B cell (primary cell): ENCODE data around the gene PC.

Source experiments
- EZH2 ChIP-seq: IDR thresholded peaks from 2 replicates; pipeline ENCODE4 v1.6.1; 2012; ENCODE audit warnings: borderline replicate concordance, low read depth, mild to moderate bottlenecking, moderate library complexity, low read length; ENCODE audit not compliant: insufficient read depth, poor library complexity, severe bottlenecking
- TF ChIP-seq, protein P1 (sequence below): fragments of 200-600 bp; IDR thresholded peaks from one replicate; pipeline ENCODE4 v1.8.0; 2022; ENCODE audit warnings: antibody characterized with exemption, mild to moderate bottlenecking

DNA sequence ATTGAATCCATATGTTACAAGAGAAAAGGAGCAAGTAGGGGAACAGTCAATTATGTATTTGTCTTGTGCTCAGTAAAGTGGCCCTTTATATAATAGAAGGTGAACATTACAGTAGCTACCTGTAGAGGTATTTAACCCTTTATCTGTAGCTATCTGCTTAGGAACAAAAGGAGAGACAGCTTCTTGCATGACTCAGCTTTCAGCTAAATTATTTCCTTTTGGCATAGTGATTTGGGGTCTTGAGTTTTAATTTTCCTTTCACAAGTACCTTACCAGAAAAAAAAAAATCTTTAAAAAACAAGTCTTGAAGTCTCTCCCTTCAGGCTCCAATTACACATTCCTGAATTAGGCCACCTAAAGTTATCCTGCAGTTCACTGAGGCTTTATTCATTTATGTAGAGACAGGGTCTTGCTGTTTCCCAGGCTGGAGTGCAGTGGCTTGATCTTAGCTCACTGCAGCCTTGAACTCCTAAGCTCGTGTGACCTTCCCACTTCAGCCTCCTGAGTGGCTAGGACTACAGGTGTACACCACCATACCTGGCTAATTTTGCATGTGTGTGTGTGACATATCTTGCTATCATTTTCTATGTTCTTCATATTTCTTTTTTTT, 147.5 kb downstream of the PC start:
- TF ChIP-seq, protein P1, sequence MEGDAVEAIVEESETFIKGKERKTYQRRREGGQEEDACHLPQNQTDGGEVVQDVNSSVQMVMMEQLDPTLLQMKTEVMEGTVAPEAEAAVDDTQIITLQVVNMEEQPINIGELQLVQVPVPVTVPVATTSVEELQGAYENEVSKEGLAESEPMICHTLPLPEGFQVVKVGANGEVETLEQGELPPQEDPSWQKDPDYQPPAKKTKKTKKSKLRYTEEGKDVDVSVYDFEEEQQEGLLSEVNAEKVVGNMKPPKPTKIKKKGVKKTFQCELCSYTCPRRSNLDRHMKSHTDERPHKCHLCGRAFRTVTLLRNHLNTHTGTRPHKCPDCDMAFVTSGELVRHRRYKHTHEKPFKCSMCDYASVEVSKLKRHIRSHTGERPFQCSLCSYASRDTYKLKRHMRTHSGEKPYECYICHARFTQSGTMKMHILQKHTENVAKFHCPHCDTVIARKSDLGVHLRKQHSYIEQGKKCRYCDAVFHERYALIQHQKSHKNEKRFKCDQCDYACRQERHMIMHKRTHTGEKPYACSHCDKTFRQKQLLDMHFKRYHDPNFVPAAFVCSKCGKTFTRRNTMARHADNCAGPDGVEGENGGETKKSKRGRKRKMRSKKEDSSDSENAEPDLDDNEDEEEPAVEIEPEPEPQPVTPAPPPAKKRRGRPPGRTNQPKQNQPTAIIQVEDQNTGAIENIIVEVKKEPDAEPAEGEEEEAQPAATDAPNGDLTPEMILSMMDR: no peak
- no peak for TF ChIP-seq EZH2
